ENCODE results near the gene THEMIS2.

THEMIS2 gene

DNA sequence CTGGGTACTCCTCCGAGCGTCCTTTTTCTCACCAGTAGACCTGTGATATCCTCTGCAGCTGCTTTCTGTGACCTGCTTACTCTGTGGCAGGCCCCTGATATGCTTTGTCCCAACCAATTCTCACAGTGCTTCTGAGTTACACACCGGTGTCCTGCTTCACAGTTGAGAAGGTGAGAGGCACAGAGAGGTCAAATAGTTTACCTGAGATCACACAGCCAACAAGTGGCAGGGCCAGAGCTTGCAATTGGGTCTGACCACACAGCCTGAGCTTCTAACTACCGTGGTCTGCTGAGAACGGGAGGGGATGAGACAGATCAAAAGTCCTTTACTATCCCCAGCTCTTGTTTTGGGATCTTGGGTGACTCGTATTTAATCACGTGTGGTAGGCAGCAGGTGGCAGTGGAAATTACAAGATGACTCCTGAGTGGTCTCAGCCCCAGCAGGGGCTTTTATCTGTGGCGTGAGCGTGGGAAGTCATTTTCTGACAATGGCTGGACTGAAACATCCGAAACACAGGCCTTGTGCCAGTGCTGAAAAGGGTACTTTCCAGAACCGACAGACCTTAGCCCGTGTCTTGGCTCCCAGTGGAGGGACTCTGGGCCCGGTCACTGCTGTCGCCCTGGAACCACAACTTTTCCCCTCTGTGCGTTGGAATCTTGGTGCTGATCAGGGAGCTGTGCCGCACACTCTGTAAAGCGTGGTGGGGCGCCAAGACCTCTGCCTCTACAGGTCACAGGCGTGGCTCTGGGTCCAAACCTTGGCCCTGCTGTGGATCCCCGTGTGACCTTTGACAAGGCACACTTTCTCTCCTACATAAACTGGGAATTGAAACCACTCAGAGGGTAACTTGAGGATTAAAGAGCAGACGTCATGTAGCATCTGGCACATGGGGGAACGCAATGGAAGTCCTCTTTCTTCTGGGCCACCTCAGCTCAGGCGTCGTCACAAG lies 11.9 kb downstream of the THEMIS2 start:
- DNase-seq (ENCODE audit: low read depth) = no peak
- H3K4me3 ChIP-seq (ENCODE audit: control insufficient read depth, low read depth, low read length) = no peak overlapping the region
- TF ChIP-seq, protein P1, sequence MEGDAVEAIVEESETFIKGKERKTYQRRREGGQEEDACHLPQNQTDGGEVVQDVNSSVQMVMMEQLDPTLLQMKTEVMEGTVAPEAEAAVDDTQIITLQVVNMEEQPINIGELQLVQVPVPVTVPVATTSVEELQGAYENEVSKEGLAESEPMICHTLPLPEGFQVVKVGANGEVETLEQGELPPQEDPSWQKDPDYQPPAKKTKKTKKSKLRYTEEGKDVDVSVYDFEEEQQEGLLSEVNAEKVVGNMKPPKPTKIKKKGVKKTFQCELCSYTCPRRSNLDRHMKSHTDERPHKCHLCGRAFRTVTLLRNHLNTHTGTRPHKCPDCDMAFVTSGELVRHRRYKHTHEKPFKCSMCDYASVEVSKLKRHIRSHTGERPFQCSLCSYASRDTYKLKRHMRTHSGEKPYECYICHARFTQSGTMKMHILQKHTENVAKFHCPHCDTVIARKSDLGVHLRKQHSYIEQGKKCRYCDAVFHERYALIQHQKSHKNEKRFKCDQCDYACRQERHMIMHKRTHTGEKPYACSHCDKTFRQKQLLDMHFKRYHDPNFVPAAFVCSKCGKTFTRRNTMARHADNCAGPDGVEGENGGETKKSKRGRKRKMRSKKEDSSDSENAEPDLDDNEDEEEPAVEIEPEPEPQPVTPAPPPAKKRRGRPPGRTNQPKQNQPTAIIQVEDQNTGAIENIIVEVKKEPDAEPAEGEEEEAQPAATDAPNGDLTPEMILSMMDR (conservative IDR thresholded peaks at IDR 0.05; ENCODE audit: control insufficient read depth, insufficient read depth, low read depth, low read length) = no peak

DNA sequence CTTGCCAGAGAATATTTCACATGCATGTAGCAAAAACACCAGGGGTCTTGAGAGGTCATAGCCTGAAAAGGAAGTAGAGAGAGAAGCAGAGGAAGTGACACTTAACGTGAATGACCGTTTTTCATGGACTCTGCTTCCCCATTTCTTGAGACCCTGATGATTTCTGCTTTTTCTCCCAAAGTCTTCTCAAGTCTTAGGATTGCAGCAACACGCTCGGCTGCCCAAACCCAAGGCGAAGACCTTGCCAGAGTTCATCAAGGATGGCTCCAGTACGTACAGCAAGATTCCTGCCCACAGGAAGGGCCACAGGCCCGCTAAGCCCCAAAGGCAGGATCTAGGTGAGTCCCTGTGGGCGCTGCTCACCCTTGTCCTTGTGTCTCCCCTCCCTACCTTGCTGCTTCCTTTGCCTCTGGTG lies 12.8 kb downstream of the THEMIS2 start:
- TF ChIP-seq, protein P1 (conservative IDR thresholded peaks at IDR 0.05; ENCODE audit: control insufficient read depth, insufficient read depth, low read depth, low read length) = no peak
- DNase-seq (ENCODE audit: low read depth) = no peak
- H3K4me3 ChIP-seq (ENCODE audit: control insufficient read depth, low read depth, low read length) = no peak overlapping the region

DNA sequence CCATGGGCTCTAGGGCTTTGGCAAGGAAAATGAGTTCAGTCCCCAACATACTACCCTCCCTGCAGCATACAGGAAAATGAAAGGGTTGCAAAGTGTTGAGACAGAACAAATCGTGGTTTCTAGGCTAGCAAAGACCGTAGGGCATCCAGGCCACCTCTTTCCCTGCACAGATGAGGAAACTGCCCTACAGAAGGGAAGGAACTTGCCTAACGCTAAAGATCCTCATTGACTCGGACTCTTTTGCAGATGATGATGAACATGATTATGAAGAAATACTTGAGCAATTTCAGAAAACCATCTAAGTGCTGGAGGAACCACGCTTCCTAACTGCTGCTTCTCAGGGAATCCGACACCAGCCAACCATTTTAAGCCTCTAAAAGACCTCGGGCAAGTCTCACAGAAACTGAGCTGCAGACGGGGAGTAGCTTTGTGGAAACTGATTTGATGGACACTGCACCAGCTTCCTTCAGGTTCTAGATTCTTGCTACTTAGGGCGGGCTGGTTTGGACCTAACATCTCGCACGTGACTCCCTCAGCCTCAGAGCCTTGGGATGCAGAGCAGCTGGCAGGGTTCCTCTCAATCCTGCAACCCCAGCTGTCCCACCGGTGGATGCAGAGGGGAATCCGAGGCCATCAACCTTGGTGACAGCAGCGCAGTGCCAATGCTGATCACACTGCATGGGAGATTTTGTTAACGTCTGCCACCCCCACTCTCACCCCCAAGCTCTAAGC lies 13.4 kb downstream of the THEMIS2 start:
- TF ChIP-seq, protein P1 (conservative IDR thresholded peaks at IDR 0.05; ENCODE audit: control insufficient read depth, insufficient read depth, low read depth, low read length) = no peak

DNA sequence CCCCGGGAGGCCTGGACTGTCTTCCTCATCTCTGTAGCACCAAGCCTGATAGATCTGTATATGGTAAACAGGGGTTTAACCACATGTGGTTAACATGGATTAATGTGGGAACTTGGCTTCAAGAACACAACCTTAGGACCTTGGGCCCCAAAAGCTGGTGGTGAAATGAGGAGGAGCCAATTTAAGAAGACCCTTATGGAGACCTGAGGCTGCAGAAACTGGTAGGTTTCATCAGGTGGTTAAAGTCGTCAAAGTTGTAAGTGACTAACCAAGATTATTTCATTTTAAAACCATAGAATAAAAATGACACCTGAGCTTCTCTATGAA lies 14.0 kb downstream of the THEMIS2 start:
- no peak for DNase-seq (ENCODE audit: low read depth)
- no peak overlapping the region for H3K4me3 ChIP-seq (ENCODE audit: control insufficient read depth, low read depth, low read length)
- TF ChIP-seq, protein P1 (conservative IDR thresholded peaks at IDR 0.05; ENCODE audit: control insufficient read depth, insufficient read depth, low read depth, low read length) = no peak

More for the DNA sequence above, 13.4 kb downstream of the THEMIS2 start:
- H3K4me3 ChIP-seq (ENCODE audit: control insufficient read depth, low read depth, low read length) = no peak overlapping the region
- DNase-seq (ENCODE audit: low read depth) = no peak

DNA sequence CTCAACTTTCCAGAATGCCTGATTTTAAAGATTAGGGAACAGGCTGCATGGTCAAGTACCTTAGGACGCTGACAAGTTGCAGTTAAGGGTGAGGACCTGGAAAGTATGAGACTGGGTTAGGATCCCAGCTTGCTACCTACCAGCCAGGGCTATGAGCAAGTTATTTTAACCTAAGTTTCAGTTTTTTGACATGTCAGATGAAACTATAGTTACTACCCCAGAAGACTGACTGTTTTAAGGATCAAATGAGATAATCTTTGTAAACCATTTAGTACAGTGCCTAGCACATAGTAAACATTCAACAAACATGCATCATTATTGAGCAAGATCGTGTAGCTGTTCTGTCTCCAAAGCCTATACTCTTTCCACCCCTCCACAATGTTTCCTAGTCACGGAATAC lies 14.4 kb downstream of the THEMIS2 start:
- no peak overlapping the region for H3K4me3 ChIP-seq (ENCODE audit: control insufficient read depth, low read depth, low read length)
- DNase-seq (ENCODE audit: low read depth) = no peak
- TF ChIP-seq, protein P1 (conservative IDR thresholded peaks at IDR 0.05; ENCODE audit: control insufficient read depth, insufficient read depth, low read depth, low read length) = no peak

DNA sequence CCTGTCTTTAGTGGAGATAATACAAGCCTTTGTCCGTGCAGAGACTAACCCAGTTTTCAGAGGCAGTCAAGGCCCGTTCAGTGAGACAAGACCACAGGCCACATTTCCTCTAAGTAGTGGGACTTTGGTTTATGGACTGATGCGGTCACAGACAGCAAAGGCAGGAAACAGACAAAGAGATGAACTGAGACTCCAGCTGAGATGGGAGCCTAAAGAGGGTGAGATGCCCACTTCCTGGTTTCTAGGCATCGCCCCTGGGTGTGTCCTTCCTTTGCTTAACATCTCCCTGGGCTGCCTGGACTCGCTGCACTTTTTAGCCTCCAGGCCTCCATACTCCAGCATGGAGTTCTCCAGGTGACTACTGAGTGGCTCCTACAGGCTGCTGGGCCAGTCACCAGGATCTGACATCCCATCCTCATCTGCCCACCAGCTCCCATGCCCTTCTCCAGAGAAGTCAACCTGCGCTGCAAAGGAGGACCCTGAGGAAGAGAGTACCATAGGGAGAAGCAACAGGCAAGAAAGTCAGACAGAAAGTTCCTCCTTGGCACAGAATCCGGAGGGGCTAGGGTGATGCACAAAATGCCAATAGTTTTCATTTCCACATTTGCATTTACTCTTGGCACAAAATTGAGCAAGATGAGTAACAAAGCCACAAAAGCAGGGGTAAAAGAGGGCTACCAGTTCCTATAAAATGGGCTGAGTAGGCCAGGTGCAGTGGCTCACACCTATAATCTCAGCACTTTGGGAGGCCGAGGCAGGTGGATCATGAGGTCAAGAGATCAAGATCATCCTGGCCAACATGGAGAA lies 15.1 kb downstream of the THEMIS2 start:
- TF ChIP-seq, protein P1 (conservative IDR thresholded peaks at IDR 0.05; ENCODE audit: control insufficient read depth, insufficient read depth, low read depth, low read length) = no peak
- no peak for DNase-seq (ENCODE audit: low read depth)
- H3K4me3 ChIP-seq (ENCODE audit: control insufficient read depth, low read depth, low read length) = no peak overlapping the region
